Activated CD4-positive, alpha-beta T cell treated with anti-CD3 and anti-CD28 coated beads, Interleukin-2, amount 10 ng/mL, durations not matched to agents 7 days and 5 days (primary cell): Measurements from ENCODE around the gene TP53I13. TPM values are rescaled to one million over a fixed set of nuclear protein-coding genes. Genes with fewer than 3 reads are reported as not detected.

Experiments used
- CTCF ChIA-PET: fragments of 350-600 bp; sonication (Branson Sonifier 250); formaldehyde crosslinking; loops from one replicate; lab custom pipeline; 2021; ENCODE audit warnings: antibody characterized with exemption; lab: Charles Lee
- POLR2A ChIA-PET: fragments of 350-600 bp; sonication (Branson Sonifier 250); formaldehyde crosslinking; loops from one replicate; lab custom pipeline; 2021; ENCODE audit warnings: antibody characterized with exemption; lab: Charles Lee
- DNase-seq: peaks from one replicate; pipeline ENCODE4 v3.0.0-alpha.2; 2020
- H3K27ac Mint-ChIP-seq: one replicate; pipeline ENCODE4 v1.8.0; 2021; ENCODE audit warnings: mild to moderate bottlenecking, moderate library complexity, mixed read lengths
- H3K27me3 Mint-ChIP-seq: one replicate; pipeline ENCODE4 v1.8.0; 2021; ENCODE audit warnings: mixed read lengths
- H3K36me3 Mint-ChIP-seq: one replicate; pipeline ENCODE4 v1.8.0; 2021; ENCODE audit warnings: low read depth, mixed read lengths
- H3K4me1 Mint-ChIP-seq: one replicate; pipeline ENCODE4 v1.8.0; 2021; ENCODE audit warnings: mixed read lengths
- H3K4me3 Mint-ChIP-seq: one replicate; pipeline ENCODE4 v1.8.0; 2021; ENCODE audit warnings: mild to moderate bottlenecking, moderate library complexity, mixed read lengths
- H3K9me3 Mint-ChIP-seq: one replicate; pipeline ENCODE4 v1.8.0; 2021; ENCODE audit warnings: mixed read lengths
- total RNA-seq, 2 experiments: library from RNA; stranded (reverse); gene quantifications; one replicate each; pipeline ENCODE4 v1.2.3, GENCODE V29; 2021

The TP53I13 gene
- total RNA-seq, 2 experiments from 2014 or later = 71.4 to 75.0 TPM

- ChIA-PET POLR2A (interaction anchor here (1.8 kb wide), 1 partner anchor 25 kb away, joined by 5 read pairs; no protein-coding TSS in a partner anchor), CTCF (interaction anchor here (0.6 to 5.0 kb wide), 24 partner anchors 8 to 369 kb away, joined by 3 to 116 read pairs (median 4); partner anchors contain the start of genes ABHD15, SSH2 and TP53I13)
- H3K4me1 Mint-ChIP-seq = peaks cover 50% of the 10 kb centered on the region
- no peaks in the 10 kb centered on the region for H3K27me3 Mint-ChIP-seq
- DNase-seq = peak; percentile 79
- peaks cover 2% of the 10 kb centered on the region for H3K36me3 Mint-ChIP-seq
- H3K27ac Mint-ChIP-seq = peak overlapping the region; percentile 82
- no peaks in the 10 kb centered on the region for H3K9me3 Mint-ChIP-seq
- peak overlapping the region; percentile 77 for H3K4me3 Mint-ChIP-seq
Observed at GRCh38 chr17:29591737-29592608, 23.5 kb downstream of the TP53I13 start.

- Mint-ChIP-seq H3K27ac (peak within 1 kb of the TSS; percentile 62), H3K36me3 (peaks cover 2% of the 10 kb centered on the region)
- POLR2A ChIA-PET = interaction anchor here (1.8 kb wide), 1 partner anchor 24 kb away, joined by 5 read pairs; no protein-coding TSS in a partner anchor
Observed at GRCh38 chr17:29592850-29593551, 24.5 kb downstream of the TP53I13 start, which contains the start of gene ANKRD13B. ANKRD13B (plus strand) TSS chr17:29593132; CDS start chr17:29593622, 490 bp downstream.

GRCh38 chr17:29593591-29594518 is 25.4 kb downstream of the TP53I13 start:
- Mint-ChIP-seq H3K36me3 (no peaks in the 10 kb centered on the region), H3K27ac (peak overlapping the region; percentile 36), H3K27me3 (no peaks in the 10 kb centered on the region), H3K4me3 (peak overlapping the region; percentile 68), H3K9me3 (no peaks in the 10 kb centered on the region), H3K4me1 (peaks cover 37% of the 10 kb centered on the region)
- ChIA-PET POLR2A (interaction anchor here (0.6 kb wide), 1 partner anchor 227 kb away, joined by 8 read pairs; no protein-coding TSS in a partner anchor), CTCF (interaction anchor here (0.5 to 5.0 kb wide), 11 partner anchors 7 to 128 kb away, joined by 3 to 116 read pairs (median 7); no protein-coding TSS in a partner anchor)
- DNase-seq = peak; percentile 47

More at GRCh38 chr17:29592850-29593551, 24.5 kb downstream of the TP53I13 start, which contains the start of gene ANKRD13B:
- Mint-ChIP-seq H3K4me3 (peak within 1 kb of the TSS; percentile 68), H3K9me3 (no peaks in the 10 kb centered on the region), H3K4me1 (peaks cover 40% of the 10 kb centered on the region), H3K27me3 (no peaks in the 10 kb centered on the region)
- DNase-seq = peak; percentile 51
- CTCF ChIA-PET = interaction anchor here (0.7 to 5.0 kb wide), 13 partner anchors 8 to 338 kb away, joined by 3 to 116 read pairs (median 8); partner anchors contain the start of genes ABHD15, SSH2 and TP53I13

GRCh38 chr17:29594519-29595090 is 26.1 kb downstream of the TP53I13 start:
- H3K4me1 Mint-ChIP-seq = peaks cover 37% of the 10 kb centered on the region
- peak overlapping the region; percentile 68 for H3K4me3 Mint-ChIP-seq
- no peak for DNase-seq
- no peaks in the 10 kb centered on the region for H3K27me3 Mint-ChIP-seq
- no peaks in the 10 kb centered on the region for H3K36me3 Mint-ChIP-seq
- H3K27ac Mint-ChIP-seq = no peak overlapping the region
- POLR2A ChIA-PET = no interaction called here
- CTCF ChIA-PET = interaction anchor here (0.6 to 5.0 kb wide), 6 partner anchors 10 to 127 kb away, joined by 3 to 116 read pairs (median 6); no protein-coding TSS in a partner anchor
- H3K9me3 Mint-ChIP-seq = no peaks in the 10 kb centered on the region

- Mint-ChIP-seq H3K4me3 (no peak overlapping the region), H3K9me3 (no peaks in the 10 kb centered on the region), H3K4me1 (peaks cover 32% of the 10 kb centered on the region), H3K27me3 (no peaks in the 10 kb centered on the region), H3K36me3 (no peaks in the 10 kb centered on the region), H3K27ac (no peak overlapping the region)
- ChIA-PET POLR2A (no interaction called here), CTCF (interaction anchor here (0.6 to 5.0 kb wide), 6 partner anchors 9 to 226 kb away, joined by 3 to 116 read pairs (median 12); no protein-coding TSS in a partner anchor)
- no peak for DNase-seq
Observed at GRCh38 chr17:29595107-29595942, 26.8 kb downstream of the TP53I13 start.

GRCh38 chr17:29595943-29596774 is 27.7 kb downstream of the TP53I13 start:
- no peak for DNase-seq
- ChIA-PET CTCF (interaction anchor here (0.6 to 3.7 kb wide), 5 partner anchors 15 to 1370 kb away, joined by 3 to 18 read pairs (median 7); no protein-coding TSS in a partner anchor), POLR2A (no interaction called here)
- Mint-ChIP-seq H3K36me3 (no peaks in the 10 kb centered on the region), H3K27me3 (no peaks in the 10 kb centered on the region), H3K4me1 (peaks cover 25% of the 10 kb centered on the region), H3K9me3 (no peaks in the 10 kb centered on the region), H3K27ac (no peak overlapping the region), H3K4me3 (no peak overlapping the region)

- Mint-ChIP-seq H3K27me3 (no peaks in the 10 kb centered on the region), H3K36me3 (no peaks in the 10 kb centered on the region), H3K9me3 (no peaks in the 10 kb centered on the region), H3K4me3 (no peak overlapping the region), H3K4me1 (peaks cover 18% of the 10 kb centered on the region), H3K27ac (no peak overlapping the region)
- DNase-seq = no peak
- CTCF ChIA-PET = interaction anchor here (0.6 to 3.7 kb wide), 5 partner anchors 12 to 1369 kb away, joined by 3 to 18 read pairs (median 7); no protein-coding TSS in a partner anchor
- POLR2A ChIA-PET = no interaction called here
Observed at GRCh38 chr17:29596811-29597210, 28.3 kb downstream of the TP53I13 start.

- no peak overlapping the region for H3K4me3 Mint-ChIP-seq
- peaks cover 11% of the 10 kb centered on the region for H3K4me1 Mint-ChIP-seq
- no peaks in the 10 kb centered on the region for H3K27me3 Mint-ChIP-seq
- no peaks in the 10 kb centered on the region for H3K9me3 Mint-ChIP-seq
- no peak for DNase-seq
- no peaks in the 10 kb centered on the region for H3K36me3 Mint-ChIP-seq
- ChIA-PET POLR2A (no interaction called here), CTCF (interaction anchor here (1.5 to 3.7 kb wide), 4 partner anchors 12 to 20 kb away, joined by 5 to 18 read pairs (median 12); no protein-coding TSS in a partner anchor)
- H3K27ac Mint-ChIP-seq = no peak overlapping the region
Observed at GRCh38 chr17:29597361-29598172, 29.1 kb downstream of the TP53I13 start.

GRCh38 chr17:29603109-29603674 is 34.7 kb downstream of the TP53I13 start:
- no peak overlapping the region for H3K27ac Mint-ChIP-seq
- no peaks in the 10 kb centered on the region for H3K27me3 Mint-ChIP-seq
- POLR2A ChIA-PET = no interaction called here
- no peaks in the 10 kb centered on the region for H3K36me3 Mint-ChIP-seq
- no peak overlapping the region for H3K4me3 Mint-ChIP-seq
- H3K4me1 Mint-ChIP-seq = no peaks in the 10 kb centered on the region
- DNase-seq = no peak
- CTCF ChIA-PET = interaction anchor here (1.2 to 4.3 kb wide), 3 partner anchors 9 to 15 kb away, joined by 3 to 14 read pairs (median 7); no protein-coding TSS in a partner anchor
- no peaks in the 10 kb centered on the region for H3K9me3 Mint-ChIP-seq
